SU-DHL-6 (cell line): ENCODE data around the gene TNS4.

ENCODE experiments used
- CTCF ChIP-seq: fragments of 200-600 bp; sonication (generic); IDR thresholded peaks from one replicate; pipeline ENCODE4 v1.5.1; 2017; ENCODE audit warnings: antibody characterized with exemption, mild to moderate bottlenecking, low read length, moderate library complexity; ENCODE audit not compliant: insufficient read depth, poor library complexity, severe bottlenecking
- EZH2phosphoT487 ChIP-seq: fragments of 200-600 bp; sonication (generic), shearing (Covaris generic); conservative IDR thresholded peaks from 2 replicates; pipeline ENCODE4 v1.6.1; 2018; ENCODE audit warnings: mild to moderate bottlenecking, antibody characterized with exemption, low read length, moderate library complexity, mixed read lengths

DNA sequence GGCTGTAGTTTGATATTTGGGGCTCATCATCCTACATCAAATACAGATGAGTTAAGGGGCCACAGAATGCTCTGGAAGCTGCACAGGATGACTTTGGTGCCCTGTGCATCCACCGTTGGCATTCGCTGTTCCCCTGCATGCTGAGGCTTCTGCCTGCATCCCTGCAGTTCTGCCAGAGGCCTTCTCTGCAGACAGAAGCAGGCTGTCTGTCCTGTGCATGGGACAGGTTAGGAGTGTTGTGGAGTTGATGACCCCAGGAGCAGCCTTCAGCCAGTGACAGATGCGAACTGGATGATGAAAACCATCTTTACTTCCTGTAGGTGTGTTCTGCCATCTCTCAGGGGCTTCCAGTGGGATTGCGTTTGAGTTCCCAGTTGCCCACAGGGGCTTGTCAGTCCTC, 13.6 kb upstream of the TNS4 start:
- TF ChIP-seq CTCF, result no peak
- TF ChIP-seq EZH2phosphoT487, result no peak
